ENCODE measurements around the gene APLN.

DNA sequence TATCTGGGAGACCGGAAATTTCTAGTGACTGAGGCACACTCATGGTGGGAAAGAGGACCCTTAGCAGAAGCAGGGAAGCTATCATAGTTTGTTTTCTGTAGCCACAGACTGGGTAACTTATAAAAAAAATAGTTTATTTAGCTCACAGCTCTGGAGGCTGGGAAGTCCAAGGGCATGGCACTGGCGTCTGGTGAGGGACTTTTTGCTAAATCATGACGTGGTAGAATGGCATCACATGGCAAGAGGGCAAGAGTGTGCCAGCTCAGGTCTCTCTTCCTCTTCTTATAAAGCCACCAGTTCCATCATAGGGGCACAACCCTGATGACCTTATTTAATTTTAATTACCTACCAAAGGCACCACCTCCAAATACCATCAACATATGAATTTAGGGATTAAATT is 13.3 kb downstream of the APLN start:
- TF ChIP-seq EZH2 (IDR thresholded peaks at IDR 0.05; ENCODE audit: insufficient read depth, poor library complexity, severe bottlenecking): no peak
- TF ChIP-seq EZH2phosphoT487 (IDR thresholded peaks at IDR 0.05; ENCODE audit: insufficient read depth, low read depth): no peak

Data from GM23248 (cell line).